ENCODE results near the gene SYP. TPM values are rescaled to one million over a fixed set of nuclear protein-coding genes. Genes with fewer than 3 reads are reported as not detected.

The SYP gene
- total and polyA plus RNA-seq, 2 donors (not counting 3 experiments of a cell fraction or from before 2014, with no cell fraction given), result 0.21 to 0.77 TPM

- Histone ChIP-seq H3K36me3 (ENCODE audit: control insufficient read depth in 2 of 2, extremely low read depth in 1 of 2, insufficient read depth in 2 of 2, low read length in 2 of 2) (no peaks in the 10 kb centered on the region), H3K4me1 (ENCODE audit: control insufficient read depth, extremely low read depth, insufficient read depth, low read length) (peaks cover 2% of the 10 kb centered on the region), H3K4me3 (replicated peaks in 1 of 3; ENCODE audit: insufficient read depth in 1 of 3, low read depth in 1 of 3, low read length in 3 of 3) (no peak overlapping the region), H2AFZ (ENCODE audit: low read depth, low read length) (no peak overlapping the region), H3K27ac (ENCODE audit: insufficient read depth, low read depth, low read length) (no peak overlapping the region), H3K9me3 (replicated peaks; ENCODE audit: control insufficient read depth, insufficient read depth, low read length) (no peaks in the 10 kb centered on the region), H4K20me1 (replicated peaks; ENCODE audit: control insufficient read depth, extremely low read depth, insufficient read depth, low read length) (no peaks in the 10 kb centered on the region), H3K27me3 (ENCODE audit: control insufficient read depth in 2 of 2, insufficient read depth in 2 of 2, low read length in 2 of 2) (no peaks in the 10 kb centered on the region), H3K79me2 (ENCODE audit: control insufficient read depth, insufficient read depth, low read length) (no peaks in the 10 kb centered on the region), H3K9me1 (replicated peaks; ENCODE audit: control insufficient read depth, extremely low read depth, insufficient read depth, low read length) (no peaks in the 10 kb centered on the region), H3K4me2 (ENCODE audit: insufficient read depth, low read length) (no peak overlapping the region), H3K9ac (replicated peaks; ENCODE audit: extremely low read depth, insufficient read depth, low read length) (no peak overlapping the region)
- TF ChIP-seq MYC (IDR thresholded peaks at IDR 0.05; ENCODE audit: low read depth, low read length) (no peak), FOS (IDR thresholded peaks at IDR 0.05; ENCODE audit: borderline replicate concordance, insufficient read depth, low read length) (no peak), GATA2 (IDR thresholded peaks at IDR 0.05; ENCODE audit: insufficient read depth, insufficient read length, low read depth, low read length) (no peak), POLR2AphosphoS5 (IDR thresholded peaks at IDR 0.05; ENCODE audit: insufficient read depth, low read depth, low read length) (no peak), EZH2 (IDR thresholded peaks at IDR 0.05; ENCODE audit: borderline replicate concordance, low read depth, low read length, severe bottlenecking) (no peak), CTCF (IDR thresholded peaks at IDR 0.05; ENCODE audit: extremely low read depth in 1 of 2, insufficient read depth in 1 of 2, low read depth in 1 of 2, low read length in 2 of 2) (no peak), MAX (IDR thresholded peaks at IDR 0.05; ENCODE audit: insufficient read depth, insufficient read length) (no peak), POLR2A (IDR thresholded peaks at IDR 0.05; ENCODE audit: low read depth, low read length) (no peak), JUN (IDR thresholded peaks at IDR 0.05; ENCODE audit: borderline replicate concordance, insufficient read depth, insufficient read length, low read depth) (no peak)
- intact Hi-C loops (cut with micrococcal nuclease), result no loop called here
- POLR2A ChIA-PET, result no interaction called here
- CTCF ChIA-PET, result no interaction called here
- dilution Hi-C loops (cut with MboI; ENCODE audit: extremely low pct_ligation_motif_present, low sequenced_read_pairs), result no loop called here
- no peak for FAIRE-seq
- BruUV-seq (replicated peaks), result no TSS peak
- no peak for DNase-seq (ENCODE audit: low read depth, low spot score)
Measured at GRCh38 chrX:49237060-49237459, 37.1 kb upstream of the SYP start.
